ENCODE data around the gene DUSP7.

Gene DUSP7

GRCh38 chr3:52043750-52044149, 12.6 kb downstream of the DUSP7 start:
- TF ChIP-seq, protein P1, sequence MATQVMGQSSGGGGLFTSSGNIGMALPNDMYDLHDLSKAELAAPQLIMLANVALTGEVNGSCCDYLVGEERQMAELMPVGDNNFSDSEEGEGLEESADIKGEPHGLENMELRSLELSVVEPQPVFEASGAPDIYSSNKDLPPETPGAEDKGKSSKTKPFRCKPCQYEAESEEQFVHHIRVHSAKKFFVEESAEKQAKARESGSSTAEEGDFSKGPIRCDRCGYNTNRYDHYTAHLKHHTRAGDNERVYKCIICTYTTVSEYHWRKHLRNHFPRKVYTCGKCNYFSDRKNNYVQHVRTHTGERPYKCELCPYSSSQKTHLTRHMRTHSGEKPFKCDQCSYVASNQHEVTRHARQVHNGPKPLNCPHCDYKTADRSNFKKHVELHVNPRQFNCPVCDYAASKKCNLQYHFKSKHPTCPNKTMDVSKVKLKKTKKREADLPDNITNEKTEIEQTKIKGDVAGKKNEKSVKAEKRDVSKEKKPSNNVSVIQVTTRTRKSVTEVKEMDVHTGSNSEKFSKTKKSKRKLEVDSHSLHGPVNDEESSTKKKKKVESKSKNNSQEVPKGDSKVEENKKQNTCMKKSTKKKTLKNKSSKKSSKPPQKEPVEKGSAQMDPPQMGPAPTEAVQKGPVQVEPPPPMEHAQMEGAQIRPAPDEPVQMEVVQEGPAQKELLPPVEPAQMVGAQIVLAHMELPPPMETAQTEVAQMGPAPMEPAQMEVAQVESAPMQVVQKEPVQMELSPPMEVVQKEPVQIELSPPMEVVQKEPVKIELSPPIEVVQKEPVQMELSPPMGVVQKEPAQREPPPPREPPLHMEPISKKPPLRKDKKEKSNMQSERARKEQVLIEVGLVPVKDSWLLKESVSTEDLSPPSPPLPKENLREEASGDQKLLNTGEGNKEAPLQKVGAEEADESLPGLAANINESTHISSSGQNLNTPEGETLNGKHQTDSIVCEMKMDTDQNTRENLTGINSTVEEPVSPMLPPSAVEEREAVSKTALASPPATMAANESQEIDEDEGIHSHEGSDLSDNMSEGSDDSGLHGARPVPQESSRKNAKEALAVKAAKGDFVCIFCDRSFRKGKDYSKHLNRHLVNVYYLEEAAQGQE (IDR thresholded peaks at IDR 0.05; ENCODE audit: insufficient read depth in 1 of 2, low read depth in 2 of 2, low read length in 2 of 2) = no peak
- TF ChIP-seq SIN3A (IDR thresholded peaks at IDR 0.05; ENCODE audit: borderline replicate concordance, insufficient read depth, low read length) = no peak

DNA sequence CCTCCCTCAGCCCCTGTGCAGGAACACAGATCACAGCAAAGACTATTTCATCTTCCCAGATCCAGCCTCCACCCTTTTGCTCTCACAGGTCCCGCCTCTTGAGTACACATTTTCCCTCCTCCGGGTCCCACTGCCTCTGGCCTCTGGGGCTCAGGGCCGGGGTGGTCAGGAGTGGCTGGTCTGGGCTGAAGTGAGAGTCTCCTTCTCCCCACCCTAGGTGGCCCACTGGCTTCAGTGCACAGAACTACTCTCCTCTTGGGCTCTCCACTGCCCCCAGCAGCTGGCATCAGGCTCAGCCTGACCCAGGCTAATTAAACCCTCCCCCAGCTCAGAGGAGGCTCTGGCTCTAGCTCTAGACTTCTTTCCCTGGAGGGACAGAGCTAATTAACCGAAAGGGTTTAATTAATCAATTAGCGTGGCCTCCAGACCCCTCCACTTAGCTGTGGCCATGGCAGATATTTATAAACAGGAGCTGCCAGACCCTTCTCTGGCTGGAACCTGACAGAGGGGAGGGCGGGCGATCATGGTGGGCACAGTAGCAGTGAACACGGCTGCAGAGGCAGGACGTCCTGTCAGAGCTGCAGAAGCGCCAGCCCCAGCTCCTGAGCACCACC, 15.1 kb downstream of the DUSP7 start:
- TF ChIP-seq FOXP2 (optimal IDR thresholded peaks at IDR 0.05; ENCODE audit: borderline replicate concordance, extremely low read depth, extremely low read length, insufficient read depth) = no peak
- no peak for TF ChIP-seq TAF1 (IDR thresholded peaks at IDR 0.05; ENCODE audit: borderline replicate concordance, insufficient read depth, low read length)
- TF ChIP-seq, protein P1 (IDR thresholded peaks at IDR 0.05; ENCODE audit: insufficient read depth in 1 of 2, low read depth in 2 of 2, low read length in 2 of 2) = no peak
- no peak for TF ChIP-seq POLR2AphosphoS5 (IDR thresholded peaks at IDR 0.05; ENCODE audit: low read depth, low read length)
- TF ChIP-seq SIN3A (IDR thresholded peaks at IDR 0.05; ENCODE audit: borderline replicate concordance, insufficient read depth, low read length) = no peak

DNA sequence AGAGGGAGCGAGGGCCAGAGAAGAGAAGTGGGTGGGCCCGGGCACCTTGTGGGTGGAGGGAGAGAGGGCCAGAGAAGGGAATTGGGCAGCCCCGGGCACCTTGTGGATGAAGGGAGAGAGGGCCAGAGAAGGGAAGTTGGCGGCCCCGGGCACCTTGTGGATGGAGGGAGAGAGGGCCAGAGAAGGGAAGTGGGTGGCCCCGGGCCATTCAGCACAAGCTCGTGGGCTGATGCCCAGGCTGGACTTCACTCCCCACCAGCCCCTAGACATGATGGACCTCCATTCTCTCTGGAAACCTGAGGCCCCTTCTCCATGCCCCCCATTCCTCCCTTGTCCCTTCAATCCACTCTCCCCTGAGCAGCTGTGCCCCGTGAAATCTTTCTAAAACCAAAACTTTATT, 15.8 kb downstream of the DUSP7 start:
- TF ChIP-seq POLR2AphosphoS5 (IDR thresholded peaks at IDR 0.05; ENCODE audit: low read depth, low read length) = no peak
- no peak for TF ChIP-seq SIN3A (IDR thresholded peaks at IDR 0.05; ENCODE audit: borderline replicate concordance, insufficient read depth, low read length)
- no peak for TF ChIP-seq TAF1 (IDR thresholded peaks at IDR 0.05; ENCODE audit: borderline replicate concordance, insufficient read depth, low read length)
- TF ChIP-seq, protein P1 (IDR thresholded peaks at IDR 0.05; ENCODE audit: insufficient read depth in 1 of 2, low read depth in 2 of 2, low read length in 2 of 2) = no peak
- no peak for TF ChIP-seq FOXP2 (optimal IDR thresholded peaks at IDR 0.05; ENCODE audit: borderline replicate concordance, extremely low read depth, extremely low read length, insufficient read depth)

DNA sequence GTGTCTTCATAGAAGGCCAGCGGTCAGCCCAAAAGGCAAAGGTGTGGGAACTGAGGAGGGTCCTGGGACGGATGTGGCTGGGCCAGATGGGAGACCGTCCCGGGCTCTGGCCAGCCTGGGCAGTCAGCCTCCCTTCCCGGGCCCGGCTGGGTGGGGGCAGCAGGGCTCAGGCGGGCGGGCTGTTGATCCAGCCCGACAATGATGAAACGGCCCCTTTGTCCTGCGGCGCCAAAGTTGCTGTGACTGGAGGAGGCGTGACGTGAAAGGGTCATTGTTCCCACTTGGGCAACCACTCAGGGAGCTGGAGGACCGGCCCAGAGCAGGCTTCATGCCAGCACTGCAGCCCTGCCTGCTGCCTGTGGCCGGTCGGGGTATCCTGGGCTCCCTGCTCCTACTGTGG, 16.5 kb downstream of the DUSP7 start:
- TF ChIP-seq TAF1 (IDR thresholded peaks at IDR 0.05; ENCODE audit: borderline replicate concordance, insufficient read depth, low read length) (no peak), POLR2AphosphoS5 (IDR thresholded peaks at IDR 0.05; ENCODE audit: low read depth, low read length) (no peak), FOXP2 (optimal IDR thresholded peaks at IDR 0.05; ENCODE audit: borderline replicate concordance, extremely low read depth, extremely low read length, insufficient read depth) (no peak), SIN3A (IDR thresholded peaks at IDR 0.05; ENCODE audit: borderline replicate concordance, insufficient read depth, low read length) (no peak)
- TF ChIP-seq, protein P1 (IDR thresholded peaks at IDR 0.05; ENCODE audit: insufficient read depth in 1 of 2, low read depth in 2 of 2, low read length in 2 of 2) = no peak

GRCh38 chr3:52039426-52039825, 16.9 kb downstream of the DUSP7 start:
- TF ChIP-seq SIN3A (IDR thresholded peaks at IDR 0.05; ENCODE audit: borderline replicate concordance, insufficient read depth, low read length) = no peak
- no peak for TF ChIP-seq TAF1 (IDR thresholded peaks at IDR 0.05; ENCODE audit: borderline replicate concordance, insufficient read depth, low read length)
- no peak for TF ChIP-seq POLR2AphosphoS5 (IDR thresholded peaks at IDR 0.05; ENCODE audit: low read depth, low read length)
- TF ChIP-seq, protein P1 (IDR thresholded peaks at IDR 0.05; ENCODE audit: insufficient read depth in 1 of 2, low read depth in 2 of 2, low read length in 2 of 2) = no peak
- TF ChIP-seq FOXP2 (optimal IDR thresholded peaks at IDR 0.05; ENCODE audit: borderline replicate concordance, extremely low read depth, extremely low read length, insufficient read depth) = no peak
